Stomach (tissue), 4 donors: ENCODE data around the gene SMAD5.

ENCODE experiments used
- CTCF ChIP-seq, 7 experiments: fragments of 450-650 bp in 4 of 7; fragments of 200-600 bp in 3 of 7; sonication (generic) in 3 of 7; IDR thresholded peaks; one replicate each; pipeline ENCODE4 v1.5.1; 2016 to 2019; ENCODE audit warnings: antibody characterized with exemption in 7 of 7, control low read depth in 2 of 7, mild to moderate bottlenecking in 1 of 7
- POLR2A ChIP-seq, 4 donors: fragments of 450-650 bp; IDR thresholded peaks; one replicate each; pipeline ENCODE4 v1.6.1; 2016; ENCODE audit warnings: antibody characterized with exemption in 4 of 4, control low read depth in 2 of 4, mild to moderate bottlenecking in 1 of 4, moderate library complexity in 1 of 4

- peak in 4 of 7 experiments; percentile 31 to 52 (median 42) for TF ChIP-seq CTCF (IDR thresholded peaks at IDR 0.05)
- no peak for TF ChIP-seq POLR2A (IDR thresholded peaks at IDR 0.05)
Observed at GRCh38 chr5:136174021-136174659, 41.5 kb downstream of the SMAD5 start.
